ENCODE data around the gene FILIP1L. TPM values are rescaled to one million over a fixed set of nuclear protein-coding genes. Genes with fewer than 3 reads are reported as not detected.

Gene FILIP1L
- total and polyA plus RNA-seq, 2 of the 4 experiments (the other 2 are of a cell fraction), result 11.5 to 19.9 TPM

DNA sequence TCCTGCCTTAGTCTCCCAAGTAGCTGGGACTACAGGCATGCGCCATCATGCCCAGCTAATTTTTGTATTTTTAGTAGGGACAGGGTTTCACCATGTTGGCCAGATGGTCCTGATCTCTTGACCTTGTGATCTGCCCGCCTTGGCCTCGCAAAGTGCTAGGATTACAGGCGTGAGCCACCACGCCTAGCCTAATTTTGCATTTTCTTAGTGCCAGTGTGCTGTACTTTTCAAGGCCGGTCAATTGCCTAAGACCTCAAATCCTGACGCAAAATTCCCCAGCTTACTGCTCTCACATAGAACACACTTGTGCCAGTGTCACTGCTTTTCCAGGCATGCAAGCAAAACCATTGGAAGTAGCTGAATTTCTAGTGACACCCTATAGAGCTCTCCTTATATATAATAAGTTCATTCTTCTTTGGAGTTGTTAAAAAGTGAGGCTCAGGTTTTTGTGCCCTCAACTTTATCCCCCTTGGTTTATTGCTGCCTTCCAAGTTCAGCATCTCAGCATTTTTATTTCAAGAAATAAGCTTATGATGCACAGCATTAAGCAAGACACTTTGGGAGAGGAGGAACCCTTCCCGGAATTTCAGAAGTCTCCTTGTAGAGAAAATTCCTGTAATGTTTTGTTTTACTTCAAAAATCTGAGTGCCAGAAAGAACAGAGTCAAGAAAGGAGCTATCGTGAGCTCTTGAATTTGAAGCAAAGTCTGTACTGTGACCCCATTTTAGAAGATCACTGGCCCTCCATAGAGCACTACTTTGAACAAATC is 93.2 kb downstream of the FILIP1L start:
- Histone ChIP-seq H2BK5ac (ENCODE audit: low read depth, low read length, poor library complexity, severe bottlenecking) (no peak overlapping the region), H3K56ac (ENCODE audit: extremely low read depth, insufficient read depth, low read length) (no peak overlapping the region), H3K4me3 (ENCODE audit: insufficient read depth, low read depth, low read length) (no peak overlapping the region), H3K4ac (ENCODE audit: low read depth, low read length) (no peak overlapping the region), H3K79me1 (ENCODE audit: low read depth in 1 of 2, low read length in 2 of 2) (no peaks in the 10 kb centered on the region; a peak in 2 of 4 replicates), H4K20me1 (ENCODE audit: insufficient read depth, low read length) (no peaks in the 10 kb centered on the region), H2BK120ac (ENCODE audit: low read depth, low read length) (no peak overlapping the region), H4K91ac (ENCODE audit: insufficient read depth, low read depth, low read length) (no peak overlapping the region), H2BK20ac (ENCODE audit: low read depth, low read length) (no peak overlapping the region), H4K5ac (ENCODE audit: low read depth, low read length) (no peak overlapping the region), H3K9me1 (ENCODE audit: insufficient read depth, low read length) (no peaks in the 10 kb centered on the region; the same call in 1 of the 2 replicates), H2AK9ac (replicated peaks; ENCODE audit: low read depth, low read length, poor library complexity) (no peak overlapping the region), H3K27ac (ENCODE audit: insufficient read depth, low read length) (no peak overlapping the region; the same call in 1 of the 2 replicates), H2BK15ac (ENCODE audit: low read depth, low read length) (no peak overlapping the region), H3K9ac (ENCODE audit: low read depth, low read length) (no peak overlapping the region), H3K23ac (ENCODE audit: low read depth, low read length) (no peak overlapping the region), H3K4me1 (ENCODE audit: control insufficient read depth, insufficient read depth, low read length) (peaks cover 11% of the 10 kb centered on the region), H4K8ac (ENCODE audit: low read depth in 2 of 2, low read length in 2 of 2) (no peak overlapping the region), H3K27me3 (ENCODE audit: control insufficient read depth, insufficient read depth, low read length) (no peaks in the 10 kb centered on the region), H3K14ac (replicated peaks; ENCODE audit: low read depth, low read length) (no peak overlapping the region; the same call in 1 of the 2 replicates), H3K36me3 (ENCODE audit: control insufficient read depth, insufficient read depth, low read length) (no peaks in the 10 kb centered on the region), H2AK5ac (ENCODE audit: low read depth, low read length) (no peak overlapping the region), H3K4me2 (ENCODE audit: low read depth, low read length) (no peak overlapping the region), H3K18ac (ENCODE audit: low read depth, low read length) (peak overlapping the region; percentile 57; the same call in 1 of the 2 replicates), H2AFZ (replicated peaks; ENCODE audit: low read length, poor library complexity) (no peak overlapping the region), H3K9me3 (ENCODE audit: control insufficient read depth, insufficient read depth, low read length) (no peaks in the 10 kb centered on the region)
- no CpG with 5 or more reads among the region's 9 CpGs for WGBS, 2 experiments (ENCODE audit: extremely low coverage in 2 of 2, insufficient read length in 1 of 2)
- dilution Hi-C loops (cut with HindIII; ENCODE audit: low sequenced_read_pairs, unreplicated experiment) (no loop called here), intact Hi-C loops (cut with micrococcal nuclease) (loop anchor here (5.0 kb wide), 1 partner anchor 49 kb away; no protein-coding TSS in a partner anchor), in situ Hi-C loops (cut with MboI; ENCODE audit: low sequenced_read_pairs) (no loop called here)
- ChIA-PET CTCF (interaction anchor here (0.7 to 1.0 kb wide), 2 partner anchors 14 to 61 kb away, joined by 3 to 4 read pairs; no protein-coding TSS in a partner anchor), POLR2A (ENCODE audit: unreplicated experiment) (no interaction called here)
- no peak for ATAC-seq (ENCODE audit: low read depth)
- no TSS peak for BruUV-seq (replicated peaks)
- DNase-seq, result no peak
- no peak for TF ChIP-seq BHLHE40 (IDR thresholded peaks at IDR 0.05; ENCODE audit: low read depth, low read length)
- TF ChIP-seq FOS (IDR thresholded peaks at IDR 0.05; ENCODE audit: low read depth, low read length), result no peak
- no peak for TF ChIP-seq RCOR1 (IDR thresholded peaks at IDR 0.05; ENCODE audit: insufficient replicate concordance, low read length)
- no peak for TF ChIP-seq MAFK (IDR thresholded peaks at IDR 0.05; ENCODE audit: low read depth, low read length)
- no peak for TF ChIP-seq MXI1 (IDR thresholded peaks at IDR 0.05; ENCODE audit: borderline replicate concordance, low read depth, low read length)
- no peak for TF ChIP-seq CEBPB (IDR thresholded peaks at IDR 0.05; ENCODE audit: low read depth, low read length)
- TF ChIP-seq CHD1 (IDR thresholded peaks at IDR 0.05; ENCODE audit: low read depth, low read length), result no peak
- TF ChIP-seq RAD21 (IDR thresholded peaks at IDR 0.05; ENCODE audit: low read length), result no peak
- TF ChIP-seq SMC3 (IDR thresholded peaks at IDR 0.05; ENCODE audit: low read depth, low read length), result no peak
- TF ChIP-seq, protein P1, sequence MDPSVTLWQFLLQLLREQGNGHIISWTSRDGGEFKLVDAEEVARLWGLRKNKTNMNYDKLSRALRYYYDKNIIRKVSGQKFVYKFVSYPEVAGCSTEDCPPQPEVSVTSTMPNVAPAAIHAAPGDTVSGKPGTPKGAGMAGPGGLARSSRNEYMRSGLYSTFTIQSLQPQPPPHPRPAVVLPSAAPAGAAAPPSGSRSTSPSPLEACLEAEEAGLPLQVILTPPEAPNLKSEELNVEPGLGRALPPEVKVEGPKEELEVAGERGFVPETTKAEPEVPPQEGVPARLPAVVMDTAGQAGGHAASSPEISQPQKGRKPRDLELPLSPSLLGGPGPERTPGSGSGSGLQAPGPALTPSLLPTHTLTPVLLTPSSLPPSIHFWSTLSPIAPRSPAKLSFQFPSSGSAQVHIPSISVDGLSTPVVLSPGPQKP (IDR thresholded peaks at IDR 0.05; ENCODE audit: borderline replicate concordance, low read depth, low read length), result no peak
- TF ChIP-seq NFE2L2 (IDR thresholded peaks at IDR 0.05; ENCODE audit: low read depth, low read length), result no peak
- TF ChIP-seq, protein P2, sequence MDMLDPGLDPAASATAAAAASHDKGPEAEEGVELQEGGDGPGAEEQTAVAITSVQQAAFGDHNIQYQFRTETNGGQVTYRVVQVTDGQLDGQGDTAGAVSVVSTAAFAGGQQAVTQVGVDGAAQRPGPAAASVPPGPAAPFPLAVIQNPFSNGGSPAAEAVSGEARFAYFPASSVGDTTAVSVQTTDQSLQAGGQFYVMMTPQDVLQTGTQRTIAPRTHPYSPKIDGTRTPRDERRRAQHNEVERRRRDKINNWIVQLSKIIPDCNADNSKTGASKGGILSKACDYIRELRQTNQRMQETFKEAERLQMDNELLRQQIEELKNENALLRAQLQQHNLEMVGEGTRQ (IDR thresholded peaks at IDR 0.05; ENCODE audit: low read depth, low read length), result no peak
- no peak for TF ChIP-seq RFX5 (IDR thresholded peaks at IDR 0.05; ENCODE audit: low read depth, low read length)
- no peak for TF ChIP-seq MAZ (IDR thresholded peaks at IDR 0.05; ENCODE audit: borderline replicate concordance, low read depth, low read length)

Data from IMR-90 (cell line).